Activated CD4-positive, CD25-positive, alpha-beta regulatory T cell treated with anti-CD3 and anti-CD28 coated beads, Interleukin-2, amount 50 U/mL, for 16 hours (primary cell): ENCODE measurements around the gene SLC39A10.
"Not testable (repeated sequence)": the region's sequence is repeated elsewhere in the genome, so short reads cannot be mapped to it uniquely, and the experiment has no call there.

Experiments
- DNase-seq: peaks from one replicate; pipeline ENCODE4 v3.0.0-alpha.2; 2020; ENCODE audit warnings: low read depth, low spot score

Gene SLC39A10

DNA sequence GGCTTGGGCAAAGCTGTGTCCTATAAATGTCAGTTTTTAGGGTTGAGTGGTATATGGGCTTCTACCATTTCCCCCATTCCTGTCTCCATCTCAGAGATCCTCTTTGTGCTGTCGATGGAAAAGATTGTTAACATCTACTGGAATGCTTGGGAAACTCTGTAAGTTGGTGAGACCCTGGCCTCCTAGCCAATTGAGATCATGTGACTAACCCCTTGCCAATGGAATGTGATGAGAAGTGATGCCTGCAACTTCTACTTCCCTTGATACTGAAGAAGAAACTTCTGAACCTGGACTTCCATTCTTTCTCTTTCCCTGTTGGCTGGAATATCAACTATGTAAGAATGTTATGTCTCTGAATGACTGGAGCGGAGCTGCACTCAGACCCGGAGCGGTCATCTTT lies 14.5 kb downstream of the SLC39A10 start:
- DNase-seq: no peak

DNA sequence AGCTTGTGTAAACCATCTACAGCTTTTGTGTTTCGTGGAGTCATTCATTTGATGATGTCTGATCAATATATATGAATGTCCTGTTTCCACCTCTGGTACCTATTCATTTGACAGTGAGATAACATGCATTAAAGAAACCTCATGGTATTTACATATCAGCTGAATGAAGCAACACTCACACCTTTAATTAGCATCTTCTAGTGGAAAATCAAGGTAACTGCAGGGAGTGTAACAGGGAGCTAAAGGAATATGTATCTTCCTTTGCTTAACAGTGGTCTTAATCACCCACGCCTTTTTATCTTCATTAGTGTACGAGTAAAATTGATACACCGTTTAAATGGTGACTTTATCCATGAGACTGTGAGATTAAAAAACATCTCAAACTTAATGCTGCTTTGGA lies 15.6 kb downstream of the SLC39A10 start:
- DNase-seq: no peak

DNA sequence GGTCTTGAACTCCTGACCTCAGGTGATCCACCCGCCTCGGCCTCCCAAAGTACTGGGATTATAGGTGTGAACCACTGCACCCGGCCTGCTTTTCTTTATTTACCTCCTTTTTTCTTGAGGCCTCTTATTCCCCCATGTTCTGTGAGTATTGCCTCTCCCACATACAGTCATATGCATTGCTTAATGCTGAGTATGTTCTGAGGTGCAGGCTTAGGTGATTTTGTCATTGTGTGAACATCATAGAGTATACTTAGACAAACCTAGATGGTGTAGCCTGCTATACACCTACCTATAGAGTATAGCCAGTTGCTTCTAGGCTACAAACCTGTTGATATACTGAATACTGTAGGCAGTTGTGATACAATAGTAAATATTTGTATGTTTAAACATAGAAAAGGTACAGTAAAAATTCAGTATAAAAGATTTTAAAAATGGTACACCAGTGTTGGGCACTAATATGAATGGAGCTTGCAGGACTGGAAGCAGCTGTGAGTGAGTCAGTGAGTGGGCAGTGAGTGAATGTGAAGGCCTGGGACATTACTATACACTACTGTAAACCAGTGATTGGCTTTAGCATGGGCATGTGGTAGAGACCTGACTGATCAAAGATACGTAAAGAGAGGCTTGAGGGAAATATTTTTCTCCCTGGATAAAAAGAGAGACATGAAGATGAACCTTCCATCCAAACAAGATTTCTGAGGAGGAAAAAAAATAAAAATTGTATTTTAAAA lies 17.6 kb downstream of the SLC39A10 start:
- no peak for DNase-seq

DNA sequence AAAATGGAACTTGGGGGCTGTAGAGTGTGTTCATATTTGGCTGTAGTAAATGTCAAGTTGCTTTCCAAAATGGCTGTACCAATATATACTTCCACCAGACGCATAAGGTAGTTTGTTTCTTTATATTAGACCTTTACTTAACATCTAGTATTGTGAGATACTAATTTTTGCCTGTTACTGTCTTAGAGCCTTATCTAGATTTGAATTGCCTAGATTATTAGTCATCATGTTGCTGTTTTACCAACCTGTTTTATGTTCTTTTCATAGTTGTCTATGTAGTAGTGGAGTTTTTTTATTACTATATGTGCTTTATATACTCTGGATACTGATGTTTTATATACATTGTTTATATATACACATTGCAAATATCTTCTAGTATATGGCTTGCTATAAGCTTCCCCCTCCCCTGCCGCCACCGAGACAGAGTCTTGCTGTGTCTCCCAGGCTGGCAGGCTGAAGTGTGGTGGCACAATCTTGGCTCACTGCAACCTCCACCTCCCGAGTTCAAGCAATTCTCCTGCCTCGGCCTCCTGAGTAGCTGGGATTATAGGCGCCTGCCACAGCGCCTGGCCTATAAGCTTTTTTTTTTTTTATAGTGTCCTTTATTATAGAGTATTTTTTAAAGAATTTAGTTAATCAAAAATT lies 18.9 kb downstream of the SLC39A10 start:
- no peak for DNase-seq

DNA sequence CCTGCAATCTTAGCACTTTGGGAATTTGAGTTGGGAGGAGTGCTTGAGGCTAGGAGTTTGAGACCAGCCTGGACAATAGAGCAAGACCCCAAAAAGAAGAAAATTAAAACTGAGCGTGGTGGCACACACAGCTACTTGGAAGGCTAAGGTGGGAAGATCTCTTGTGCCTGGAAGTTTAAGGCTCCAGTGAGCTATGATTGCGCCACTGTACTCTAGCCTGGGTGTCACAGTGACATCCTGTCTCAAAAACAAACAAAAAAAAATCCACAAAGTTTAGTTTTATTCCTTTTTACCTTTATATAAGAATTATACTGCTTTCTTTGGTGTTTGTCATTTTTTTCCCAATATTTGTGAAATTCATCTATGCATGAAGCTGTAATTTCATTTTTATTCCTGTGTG lies 20.3 kb downstream of the SLC39A10 start:
- no peak for DNase-seq

DNA sequence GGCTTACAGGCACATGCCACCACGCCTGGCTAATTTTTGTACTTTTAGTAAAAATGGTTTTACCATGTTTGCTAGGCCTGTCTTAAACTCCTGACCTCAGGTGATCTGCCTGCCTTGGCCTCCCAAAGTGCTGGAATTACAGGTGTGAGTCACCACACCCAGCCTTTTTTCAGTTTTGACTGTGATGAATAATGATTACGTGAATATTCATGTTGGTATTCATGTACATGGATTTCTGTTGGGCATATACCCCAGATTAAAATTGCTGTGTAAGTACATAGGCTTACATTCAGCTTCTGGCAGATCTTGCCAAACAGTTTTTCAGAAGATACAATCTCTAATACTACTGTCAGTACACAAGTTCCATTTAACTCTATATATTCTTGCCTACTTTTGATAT lies 20.9 kb downstream of the SLC39A10 start:
- DNase-seq: no peak

DNA sequence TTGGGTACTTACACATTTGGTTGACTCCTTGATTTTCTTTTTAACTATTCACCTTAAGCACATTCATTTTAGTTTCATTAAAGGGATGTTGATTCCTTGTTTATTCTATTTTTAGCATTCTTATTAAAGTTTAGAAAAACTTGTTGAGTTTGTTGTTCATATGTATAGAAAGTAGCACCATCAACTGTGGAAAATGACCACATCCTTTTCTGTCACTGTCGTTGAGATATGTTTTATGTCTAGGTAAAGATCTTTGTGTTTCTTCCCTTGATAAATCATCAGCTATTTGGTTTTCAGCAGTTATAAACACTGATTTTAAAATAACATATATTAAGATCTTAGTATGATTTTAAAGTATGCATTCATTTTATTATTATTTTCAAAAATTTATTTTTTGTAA lies 25.1 kb downstream of the SLC39A10 start:
- DNase-seq: no peak

DNA sequence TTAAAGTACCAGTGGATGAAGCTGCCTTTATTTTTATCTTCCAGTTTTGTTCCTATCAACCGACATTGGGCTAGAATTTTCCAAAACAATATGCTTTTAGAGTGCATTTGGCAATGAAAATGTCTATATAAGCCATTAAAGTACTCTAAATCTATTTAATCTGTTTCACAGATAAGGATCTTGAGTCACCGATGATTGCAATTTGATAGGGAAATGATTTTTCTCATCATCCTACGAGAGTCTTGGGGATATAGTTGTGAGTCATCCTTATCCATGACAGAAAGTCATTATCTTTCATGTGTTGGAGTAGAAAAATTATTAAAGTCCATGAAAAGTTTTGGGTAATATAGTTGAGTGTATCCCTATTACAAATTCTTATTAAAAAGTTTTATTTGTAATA lies 26.1 kb downstream of the SLC39A10 start:
- no peak for DNase-seq

DNA sequence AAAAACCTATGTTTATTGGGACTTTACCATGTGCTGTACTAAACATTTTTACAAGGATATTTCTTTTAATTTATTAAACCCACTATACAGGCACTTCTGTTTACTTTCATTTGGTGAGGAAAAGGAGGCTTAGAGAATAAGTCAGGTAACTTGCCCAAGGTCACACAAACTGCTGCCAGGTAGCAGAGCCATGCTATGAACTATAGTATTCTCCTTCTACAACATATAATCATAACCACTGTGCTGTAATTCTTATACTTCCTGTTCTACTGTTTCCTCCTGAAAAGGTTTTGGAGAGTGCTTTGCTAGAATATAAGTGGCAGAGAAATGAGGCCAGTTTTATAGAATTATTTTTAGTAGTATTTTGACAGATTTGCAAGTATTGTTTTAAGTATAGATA lies 29.5 kb downstream of the SLC39A10 start:
- DNase-seq: no peak

DNA sequence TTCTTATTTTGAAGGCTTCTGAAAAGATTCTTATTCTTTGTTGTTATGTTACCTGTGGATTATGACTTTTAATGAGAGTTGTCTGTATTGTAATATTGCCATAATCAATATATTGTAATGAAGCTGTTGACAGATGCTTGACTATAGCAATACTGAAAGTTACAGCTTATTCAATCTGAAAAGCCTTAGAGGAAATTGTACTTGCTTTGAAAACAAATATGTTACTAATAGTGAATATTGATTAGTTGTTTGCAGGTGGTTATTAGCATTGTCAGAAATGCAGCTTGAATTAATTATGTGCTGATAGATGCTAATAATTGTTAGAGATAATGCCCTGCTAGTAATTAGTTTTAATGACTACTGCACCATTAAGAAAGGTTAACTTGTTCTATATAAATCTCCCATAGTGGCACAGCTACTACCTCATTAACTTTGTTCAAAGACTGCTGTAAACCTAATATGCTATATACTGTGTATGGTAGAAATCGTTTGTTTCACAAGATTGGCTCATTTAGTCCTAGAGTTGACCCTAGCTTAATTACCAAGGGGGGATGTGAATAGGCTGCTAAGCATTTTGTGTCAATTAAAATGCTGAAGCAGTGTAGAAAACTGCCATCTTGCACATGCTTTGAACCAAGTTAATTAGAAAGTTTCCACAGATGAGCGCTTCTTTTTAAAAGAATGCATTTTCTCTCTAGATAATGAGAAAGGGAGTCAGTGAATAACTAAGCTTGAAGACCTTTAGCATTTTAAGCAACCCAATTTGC lies 30.5 kb downstream of the SLC39A10 start:
- no peak for DNase-seq

DNA sequence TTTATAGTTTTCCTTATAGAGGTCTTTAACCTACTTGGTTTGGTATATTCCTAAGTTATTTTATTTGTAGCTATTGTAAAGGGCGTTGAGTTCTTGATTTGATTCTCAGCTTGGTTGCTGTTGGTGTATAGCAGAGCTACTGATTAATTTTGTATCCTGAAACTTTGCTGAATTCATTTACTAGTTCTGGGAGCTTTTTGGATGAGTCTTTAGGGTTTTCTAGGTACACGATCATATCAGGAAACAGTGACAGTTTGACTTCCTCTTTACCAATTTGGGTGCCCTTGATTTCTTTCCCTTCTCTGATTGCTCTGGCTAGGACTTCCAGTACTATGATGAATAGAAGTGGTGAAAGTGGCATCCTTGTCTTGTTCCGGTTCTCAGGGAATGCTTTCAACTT lies 35.5 kb downstream of the SLC39A10 start:
- not testable (repeated sequence) for DNase-seq

DNA sequence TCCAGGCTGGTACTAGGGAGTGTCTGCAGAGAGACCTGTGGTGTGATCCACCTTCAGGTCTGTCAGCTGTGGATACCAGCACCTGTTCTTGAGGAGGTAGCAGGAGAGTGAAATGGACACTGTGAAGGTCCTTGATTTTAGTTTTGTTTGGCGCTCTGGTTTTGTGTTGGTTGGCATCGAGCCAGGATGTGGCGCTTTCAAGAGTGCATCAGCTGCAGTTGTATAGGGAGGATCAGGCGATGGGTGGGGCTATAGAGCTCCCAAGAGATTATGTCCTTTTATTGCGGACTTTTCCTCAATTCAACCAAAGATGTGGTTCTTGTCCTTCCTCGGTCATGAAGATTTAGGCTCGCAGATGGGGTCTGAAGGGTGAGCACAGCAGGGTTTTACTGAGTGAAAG lies 37.5 kb downstream of the SLC39A10 start:
- no peak for DNase-seq

DNA sequence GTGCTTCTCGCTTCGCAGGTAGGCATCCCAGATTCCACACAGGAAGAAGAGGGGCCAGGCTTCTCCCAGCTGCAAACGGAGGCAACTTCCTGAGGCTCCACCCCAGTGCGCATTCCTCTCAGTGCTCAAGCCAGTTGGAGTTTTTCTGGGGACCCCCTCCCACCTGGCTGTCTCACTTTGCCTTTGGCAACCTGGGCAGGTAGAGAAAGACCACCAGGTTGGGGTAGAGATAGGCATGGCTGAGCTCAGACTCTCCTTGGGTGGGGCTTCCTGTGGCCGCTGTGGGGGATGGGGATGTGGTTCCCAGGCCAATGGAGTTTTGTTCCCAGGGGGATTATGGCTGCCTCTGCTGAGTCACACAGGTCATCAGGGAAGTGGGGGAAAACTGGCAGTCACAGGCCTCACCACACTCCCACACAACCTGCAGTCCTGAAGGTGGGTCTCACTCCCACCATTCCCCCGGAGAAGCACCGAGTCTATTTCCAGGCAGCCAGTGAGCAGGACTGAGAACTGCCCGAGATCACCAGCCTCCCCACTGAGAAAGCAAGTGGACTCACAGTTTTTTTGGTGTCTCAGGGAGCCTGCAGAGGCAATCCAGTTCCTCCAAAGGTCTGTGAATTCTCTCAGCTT lies 38.1 kb downstream of the SLC39A10 start:
- no peak for DNase-seq

DNA sequence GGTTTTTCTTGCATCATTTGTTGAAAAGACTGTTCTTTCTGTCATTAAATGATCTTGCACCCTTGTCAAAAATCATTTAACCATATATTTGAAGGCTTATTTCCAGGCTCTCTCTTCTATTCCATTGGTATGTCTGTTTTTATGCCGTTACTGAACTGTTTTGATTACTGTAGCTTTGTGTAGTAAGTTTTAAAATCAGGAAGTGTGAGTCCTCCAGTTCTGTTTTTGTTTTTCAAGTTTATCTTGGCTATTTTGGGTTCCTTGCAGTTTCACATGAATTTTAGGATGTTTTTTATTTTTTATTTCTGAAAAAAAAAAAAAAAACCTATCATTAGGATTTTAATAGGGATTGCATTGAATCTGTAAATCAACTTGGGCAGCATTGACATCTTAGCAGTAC lies 39.0 kb downstream of the SLC39A10 start:
- DNase-seq: no peak

DNA sequence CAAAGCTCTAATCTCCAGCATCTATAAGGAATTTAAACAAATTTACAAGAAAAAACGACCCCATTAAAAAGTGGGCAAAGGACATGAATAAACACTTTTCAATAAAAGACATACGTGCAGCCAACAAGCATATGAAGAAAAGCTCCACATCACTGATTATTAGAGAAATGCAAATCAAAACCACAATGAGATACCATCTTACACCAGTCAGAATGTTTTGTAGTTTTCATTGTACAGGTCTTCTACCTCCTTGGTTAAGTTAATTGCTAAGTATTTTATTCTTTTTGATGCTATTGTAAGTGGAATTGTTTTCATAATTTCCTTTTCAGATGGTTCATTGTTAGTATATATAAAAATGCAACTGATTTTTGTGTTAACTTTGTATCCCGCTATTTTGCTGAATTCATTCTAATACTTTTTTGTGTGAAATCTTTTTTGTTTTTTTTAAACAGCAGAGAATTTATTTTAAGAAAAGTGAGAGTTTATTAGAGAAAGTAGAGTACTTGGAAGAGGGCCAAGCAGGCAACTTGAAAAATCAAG lies 40.7 kb downstream of the SLC39A10 start:
- no peak for DNase-seq

DNA sequence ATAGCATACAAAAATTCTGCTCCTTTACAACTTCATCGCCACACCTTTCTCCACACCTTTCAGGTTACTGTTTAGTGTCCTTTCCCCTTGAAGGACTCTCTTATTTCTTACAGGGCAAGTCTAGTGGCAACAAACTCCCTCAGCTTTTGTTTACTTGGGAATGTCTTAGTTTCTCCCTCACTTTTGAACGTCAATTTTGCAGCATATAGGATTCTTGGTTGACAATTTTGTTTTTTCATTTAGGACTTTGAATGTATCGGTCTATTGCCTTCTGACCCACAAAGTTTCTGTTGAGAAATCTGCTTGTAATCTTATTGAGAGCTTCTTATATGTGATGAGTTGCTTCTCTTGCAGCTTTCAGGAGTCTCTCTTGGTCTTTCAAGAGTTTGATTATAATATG lies 43.5 kb downstream of the SLC39A10 start:
- no peak for DNase-seq

DNA sequence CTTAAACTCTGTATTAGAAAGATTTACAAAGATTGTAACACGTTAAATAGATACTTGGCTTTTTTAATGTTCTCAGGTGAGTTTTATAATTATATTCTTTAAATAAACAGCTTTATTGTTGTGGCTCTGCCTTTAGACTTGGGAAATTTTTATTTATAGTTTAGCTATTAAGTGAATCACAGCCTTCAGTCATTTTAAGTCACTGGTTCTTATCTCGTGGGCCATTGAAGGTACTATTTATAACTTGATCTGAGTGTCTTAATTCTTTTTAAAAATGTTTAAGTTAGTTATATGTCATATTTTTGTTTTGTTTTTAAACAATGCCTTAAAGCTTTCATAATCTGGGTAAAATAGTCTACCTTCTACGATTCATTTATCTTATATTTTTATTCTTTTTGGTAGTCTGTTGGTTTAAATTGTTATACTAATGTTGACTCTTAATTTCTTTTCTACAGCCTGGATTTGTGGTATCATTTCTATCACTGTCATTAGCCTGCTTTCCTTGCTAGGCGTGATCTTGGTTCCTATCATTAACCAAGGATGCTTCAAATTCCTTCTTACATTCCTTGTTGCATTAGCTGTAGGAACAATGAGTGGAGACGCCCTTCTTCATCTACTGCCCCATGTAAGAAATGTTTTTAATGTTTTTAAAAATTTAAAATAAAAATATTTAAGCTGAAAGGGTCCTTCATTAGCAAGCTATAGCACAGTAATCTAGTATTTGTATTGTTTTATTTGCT lies 49.3 kb downstream of the SLC39A10 start:
- DNase-seq: no peak

DNA sequence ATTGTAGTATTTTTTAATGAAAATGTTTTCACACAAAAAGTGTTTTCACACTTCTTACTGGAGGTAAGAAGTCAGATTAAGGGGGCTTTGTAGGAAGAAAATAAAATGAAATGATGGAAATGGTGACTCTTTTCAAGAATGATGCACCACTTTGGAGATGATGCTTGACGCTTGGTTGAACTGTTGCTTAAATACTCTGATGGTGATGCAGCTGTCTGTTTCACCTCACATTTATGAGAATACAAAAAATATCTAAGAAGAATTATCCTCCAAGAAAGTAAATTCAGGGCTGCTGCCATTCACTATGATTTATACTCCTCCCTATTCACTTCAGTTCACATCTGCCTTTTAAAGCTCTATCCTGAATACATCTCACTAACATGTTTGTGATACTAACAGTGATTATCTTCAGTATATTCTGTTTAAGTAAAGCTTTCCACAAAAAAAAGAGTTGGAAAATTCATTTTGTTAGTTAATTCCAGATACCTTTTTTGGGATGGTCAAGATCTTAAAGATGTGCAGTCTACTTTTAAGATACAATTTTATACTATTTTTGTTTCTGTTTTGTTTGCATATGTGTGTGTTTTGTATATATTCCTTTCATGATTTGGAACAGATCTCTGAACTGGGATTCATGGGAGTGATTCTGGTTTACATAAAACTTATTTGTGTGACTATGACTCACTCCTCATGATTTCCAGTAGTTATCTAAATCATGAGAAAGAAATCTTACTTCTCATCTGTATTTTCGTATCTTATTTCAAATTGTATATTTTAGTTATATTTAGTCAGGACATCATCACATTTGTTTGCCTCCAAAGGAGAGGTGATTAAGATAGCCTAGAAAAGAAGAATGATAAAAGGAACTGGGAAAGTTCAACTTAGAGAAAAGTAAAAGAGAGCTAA lies 53.1 kb downstream of the SLC39A10 start:
- DNase-seq: no peak

DNA sequence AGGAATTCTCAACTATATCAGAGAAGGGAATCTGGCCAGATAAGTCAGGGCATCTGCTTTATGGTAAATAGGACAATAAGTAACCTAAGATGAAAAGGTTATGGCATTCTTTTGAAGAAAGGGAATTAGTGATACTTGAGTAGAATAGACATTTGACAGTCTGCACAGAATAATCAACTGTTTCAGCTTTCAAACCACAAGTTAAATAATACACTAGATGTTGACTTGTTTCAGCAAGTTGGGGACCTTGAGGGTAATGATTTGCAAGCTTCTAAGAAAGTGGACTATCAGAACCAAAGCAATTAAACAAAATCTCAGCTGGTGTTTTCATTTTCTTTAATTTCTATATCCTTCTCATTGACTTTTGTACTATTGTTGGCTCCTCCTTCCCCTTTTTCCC lies 54.5 kb downstream of the SLC39A10 start:
- no peak for DNase-seq

DNA sequence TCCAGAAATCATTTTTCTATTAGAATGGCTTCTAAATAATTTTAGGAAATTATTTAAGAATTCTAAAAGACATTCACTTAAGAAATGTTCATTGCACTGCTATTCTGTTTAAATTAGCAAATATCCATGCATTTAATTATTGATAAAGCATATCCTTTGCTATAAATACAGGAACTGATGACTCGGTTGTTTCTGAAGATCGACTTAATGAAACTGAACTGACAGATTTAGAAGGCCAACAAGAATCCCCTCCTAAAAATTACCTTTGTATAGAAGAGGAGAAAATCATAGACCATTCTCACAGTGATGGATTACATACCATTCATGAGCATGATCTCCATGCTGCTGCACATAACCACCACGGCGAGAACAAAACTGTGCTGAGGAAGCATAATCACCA lies 59.4 kb downstream of the SLC39A10 start:
- DNase-seq: no peak
